Measurements from ENCODE around the gene CACNB4. TPM values are rescaled to one million over a fixed set of nuclear protein-coding genes. Genes with fewer than 3 reads are reported as not detected.
A peak's percentile ranks its signal among the peaks of the same experiment; 100 is the strongest.

The CACNB4 gene
- total and polyA plus RNA-seq, 9 of the 15 experiments (the other 6 are each of a cell fraction or from before 2014, with no cell fraction given), result 0.01 to 0.20 (median 0.04) TPM; not detected in 1

DNA sequence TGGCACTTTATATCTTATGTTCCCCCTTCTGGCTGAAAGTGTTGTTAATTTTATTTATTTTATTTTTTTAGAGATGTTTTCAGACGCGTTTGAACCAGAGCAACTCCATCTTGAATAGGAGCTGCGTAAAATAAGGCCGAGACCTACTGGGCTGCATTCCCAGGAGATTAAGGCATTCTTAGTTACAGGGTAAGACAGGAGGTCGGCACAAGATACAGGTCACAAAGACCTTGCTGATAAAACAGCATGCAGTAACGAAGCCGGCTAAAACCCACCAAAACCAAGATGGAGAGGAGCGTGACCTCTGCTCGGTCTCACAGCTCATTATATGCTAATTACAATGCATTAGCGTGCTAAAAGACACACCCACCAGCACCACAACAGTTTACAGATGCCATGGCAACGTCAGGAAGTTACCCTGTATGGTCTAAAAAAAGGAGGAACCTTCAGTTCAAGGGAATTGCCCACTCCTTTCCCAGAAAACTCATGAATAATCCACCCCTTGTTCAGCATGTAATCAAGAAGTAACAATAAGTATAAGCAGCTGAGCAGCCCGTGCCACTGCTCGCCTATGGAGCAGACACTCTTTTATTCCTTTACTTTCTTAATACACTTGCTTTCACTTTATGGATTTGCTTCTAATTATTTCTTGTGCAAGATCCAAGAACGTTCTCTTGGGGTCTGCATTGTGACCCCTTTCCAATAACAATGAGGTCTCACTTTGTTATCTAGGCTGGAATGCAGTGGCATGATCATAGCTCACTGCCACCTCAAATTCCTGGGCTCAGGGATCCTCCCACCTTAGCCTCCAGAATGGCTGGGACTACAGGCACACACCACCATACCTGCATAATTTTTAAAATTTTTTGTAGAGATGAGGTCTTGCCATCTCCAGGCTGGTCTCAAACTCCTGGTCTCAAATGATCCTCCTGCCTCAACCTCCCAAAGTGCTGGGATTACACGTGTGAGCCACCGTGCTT is 55.9 kb downstream of the CACNB4 start (continued):
- TF ChIP-seq, protein P1, sequence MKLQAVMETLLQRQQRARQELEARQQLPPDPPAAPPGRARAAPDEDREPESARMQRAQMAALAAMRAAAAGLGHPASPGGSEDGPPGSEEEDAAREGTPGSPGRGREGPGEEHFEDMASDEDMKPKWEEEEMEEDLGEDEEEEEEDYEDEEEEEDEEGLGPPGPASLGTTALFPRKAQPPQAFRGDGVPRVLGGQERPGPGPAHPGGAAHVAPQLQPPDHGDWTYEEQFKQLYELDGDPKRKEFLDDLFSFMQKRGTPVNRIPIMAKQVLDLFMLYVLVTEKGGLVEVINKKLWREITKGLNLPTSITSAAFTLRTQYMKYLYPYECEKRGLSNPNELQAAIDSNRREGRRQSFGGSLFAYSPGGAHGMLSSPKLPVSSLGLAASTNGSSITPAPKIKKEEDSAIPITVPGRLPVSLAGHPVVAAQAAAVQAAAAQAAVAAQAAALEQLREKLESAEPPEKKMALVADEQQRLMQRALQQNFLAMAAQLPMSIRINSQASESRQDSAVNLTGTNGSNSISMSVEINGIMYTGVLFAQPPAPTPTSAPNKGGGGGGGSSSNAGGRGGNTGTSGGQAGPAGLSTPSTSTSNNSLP (IDR thresholded peaks at IDR 0.05; ENCODE audit: borderline replicate concordance, low read depth, low read length), result no peak
- TF ChIP-seq U2AF1 (optimal IDR thresholded peaks at IDR 0.05; ENCODE audit: low read depth, low read length) (no peak), SIX5 (IDR thresholded peaks at IDR 0.05; ENCODE audit: borderline replicate concordance in 1 of 2, insufficient read depth in 1 of 2, low read depth in 1 of 2, low read length in 2 of 2) (no peak), SOX6 (IDR thresholded peaks at IDR 0.05) (peak; percentile 57; the same call in 1 of the 2 replicates), ZNF175 (CRISPR knock-in tag; IDR thresholded peaks at IDR 0.05; ENCODE audit: low read depth) (peak; percentile 98), ZNF444 (CRISPR knock-in tag; IDR thresholded peaks at IDR 0.05) (peak; percentile 83), NFE2L1 (tag; IDR thresholded peaks at IDR 0.05; ENCODE audit: borderline replicate concordance, low read depth) (peak; percentile 29; the same call in 1 of the 2 replicates), EWSR1 (IDR thresholded peaks at IDR 0.05; ENCODE audit: borderline replicate concordance, low read depth, partially characterized antibody) (no peak), CHD2 (IDR thresholded peaks at IDR 0.05; ENCODE audit: low read depth, low read length) (no peak), TAF1 (IDR thresholded peaks at IDR 0.05; ENCODE audit: control insufficient read depth, extremely low read depth, insufficient read depth, low read length, severe bottlenecking) (no peak), ZNF57 (CRISPR knock-in tag; IDR thresholded peaks at IDR 0.05) (no peak), PTRF (tag; IDR thresholded peaks at IDR 0.05) (no peak), MAFG (tag; conservative IDR thresholded peaks at IDR 0.05) (no peak), ZNF76 (CRISPR knock-in tag; IDR thresholded peaks at IDR 0.05; ENCODE audit: borderline replicate concordance) (no peak), PHB2 (IDR thresholded peaks at IDR 0.05; ENCODE audit: low read depth) (no peak), NBN (IDR thresholded peaks at IDR 0.05; ENCODE audit: low read depth) (no peak)
- TF ChIP-seq, protein P2, sequence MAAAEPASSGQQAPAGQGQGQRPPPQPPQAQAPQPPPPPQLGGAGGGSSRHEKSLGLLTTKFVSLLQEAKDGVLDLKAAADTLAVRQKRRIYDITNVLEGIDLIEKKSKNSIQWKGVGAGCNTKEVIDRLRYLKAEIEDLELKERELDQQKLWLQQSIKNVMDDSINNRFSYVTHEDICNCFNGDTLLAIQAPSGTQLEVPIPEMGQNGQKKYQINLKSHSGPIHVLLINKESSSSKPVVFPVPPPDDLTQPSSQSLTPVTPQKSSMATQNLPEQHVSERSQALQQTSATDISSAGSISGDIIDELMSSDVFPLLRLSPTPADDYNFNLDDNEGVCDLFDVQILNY (CRISPR knock-in tag; IDR thresholded peaks at IDR 0.05), result no peak
- TF ChIP-seq, protein P3, sequence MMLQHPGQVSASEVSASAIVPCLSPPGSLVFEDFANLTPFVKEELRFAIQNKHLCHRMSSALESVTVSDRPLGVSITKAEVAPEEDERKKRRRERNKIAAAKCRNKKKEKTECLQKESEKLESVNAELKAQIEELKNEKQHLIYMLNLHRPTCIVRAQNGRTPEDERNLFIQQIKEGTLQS (IDR thresholded peaks at IDR 0.05), result no peak
- TF ChIP-seq, protein P3 (CRISPR knock-in tag; conservative IDR thresholded peaks at IDR 0.05), result no peak
- TF ChIP-seq, protein P4, sequence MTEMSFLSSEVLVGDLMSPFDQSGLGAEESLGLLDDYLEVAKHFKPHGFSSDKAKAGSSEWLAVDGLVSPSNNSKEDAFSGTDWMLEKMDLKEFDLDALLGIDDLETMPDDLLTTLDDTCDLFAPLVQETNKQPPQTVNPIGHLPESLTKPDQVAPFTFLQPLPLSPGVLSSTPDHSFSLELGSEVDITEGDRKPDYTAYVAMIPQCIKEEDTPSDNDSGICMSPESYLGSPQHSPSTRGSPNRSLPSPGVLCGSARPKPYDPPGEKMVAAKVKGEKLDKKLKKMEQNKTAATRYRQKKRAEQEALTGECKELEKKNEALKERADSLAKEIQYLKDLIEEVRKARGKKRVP (CRISPR knock-in tag; IDR thresholded peaks at IDR 0.05), result peak; percentile 70

All from K562 (cell line).